Fibroblast of villous mesenchyme (primary cell): Measurements from ENCODE around the gene GDF2. TPM values are rescaled to one million over a fixed set of nuclear protein-coding genes. Genes with fewer than 3 reads are reported as not detected.

Source experiments
- DNase-seq: peaks from one replicate; pipeline ENCODE4 v3.0.0-alpha.2; 2010; ENCODE audit warnings: low read depth
- H3K4me3 ChIP-seq: 2 replicates; pipeline ENCODE4 v1.5.1; 2011; ENCODE audit warnings: low read depth, mild to moderate bottlenecking, low read length
- total RNA-seq: library from RNA; depleted of rRNA; stranded (reverse); fragments of >200 nt; gene quantifications from 2 replicates; pipeline ENCODE4 v1.2.3, GENCODE V29; 2012
- TF ChIP-seq, protein P1 (sequence below): IDR thresholded peaks from 2 replicates; pipeline ENCODE4 v1.5.1; 2012; ENCODE audit warnings: low read depth, mild to moderate bottlenecking, low read length; ENCODE audit not compliant: insufficient read depth

GDF2 gene
- total RNA-seq, 1 donor: not detected

DNA sequence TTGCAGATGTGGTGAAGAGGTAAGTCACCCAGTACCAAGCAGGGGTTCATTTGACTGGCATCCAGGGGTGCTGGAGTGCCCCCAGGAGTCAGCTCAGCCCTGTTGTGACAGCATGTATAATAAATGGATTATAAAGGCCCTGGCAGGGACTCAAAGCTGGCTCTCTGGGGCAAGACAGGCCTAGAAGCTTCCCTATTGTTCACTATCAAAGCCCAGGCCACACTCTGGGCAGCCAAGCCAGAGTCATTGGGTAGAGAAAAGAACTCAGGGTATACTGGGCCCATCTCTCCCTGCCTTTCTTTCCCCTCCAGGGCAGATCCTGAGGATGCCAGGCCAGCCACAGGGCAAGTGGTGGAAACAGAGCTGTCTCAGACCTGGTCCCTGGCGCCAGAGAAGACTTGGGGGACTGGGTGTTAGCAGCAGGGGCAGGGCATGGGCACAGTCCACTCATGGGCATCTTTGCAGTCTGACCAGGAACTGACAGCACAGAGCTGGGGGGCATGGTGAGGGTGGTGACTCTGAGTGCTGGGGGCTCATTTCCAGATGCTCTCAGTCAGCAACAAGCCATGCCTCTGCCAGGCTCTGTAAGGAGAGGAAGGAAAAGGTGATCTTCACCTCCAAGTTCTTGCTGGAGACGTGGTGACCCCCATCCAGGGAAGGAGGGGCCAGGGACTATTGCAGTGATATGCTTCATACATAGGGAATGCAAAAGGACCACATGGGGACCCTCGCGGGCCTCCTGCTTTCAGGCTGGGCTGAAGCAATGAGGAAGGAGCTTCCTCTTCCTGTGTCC lies 37.6 kb downstream of the GDF2 start:
- H3K4me3 ChIP-seq: no peak overlapping the region
- no peak for DNase-seq
- TF ChIP-seq, protein P1, sequence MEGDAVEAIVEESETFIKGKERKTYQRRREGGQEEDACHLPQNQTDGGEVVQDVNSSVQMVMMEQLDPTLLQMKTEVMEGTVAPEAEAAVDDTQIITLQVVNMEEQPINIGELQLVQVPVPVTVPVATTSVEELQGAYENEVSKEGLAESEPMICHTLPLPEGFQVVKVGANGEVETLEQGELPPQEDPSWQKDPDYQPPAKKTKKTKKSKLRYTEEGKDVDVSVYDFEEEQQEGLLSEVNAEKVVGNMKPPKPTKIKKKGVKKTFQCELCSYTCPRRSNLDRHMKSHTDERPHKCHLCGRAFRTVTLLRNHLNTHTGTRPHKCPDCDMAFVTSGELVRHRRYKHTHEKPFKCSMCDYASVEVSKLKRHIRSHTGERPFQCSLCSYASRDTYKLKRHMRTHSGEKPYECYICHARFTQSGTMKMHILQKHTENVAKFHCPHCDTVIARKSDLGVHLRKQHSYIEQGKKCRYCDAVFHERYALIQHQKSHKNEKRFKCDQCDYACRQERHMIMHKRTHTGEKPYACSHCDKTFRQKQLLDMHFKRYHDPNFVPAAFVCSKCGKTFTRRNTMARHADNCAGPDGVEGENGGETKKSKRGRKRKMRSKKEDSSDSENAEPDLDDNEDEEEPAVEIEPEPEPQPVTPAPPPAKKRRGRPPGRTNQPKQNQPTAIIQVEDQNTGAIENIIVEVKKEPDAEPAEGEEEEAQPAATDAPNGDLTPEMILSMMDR: no peak

- no peak overlapping the region for H3K4me3 ChIP-seq
- no peak for DNase-seq
- TF ChIP-seq, protein P1: no peak
Observed at GRCh38 chr10:47360419-47361040, 38.3 kb downstream of the GDF2 start.

- peak; percentile 50 for DNase-seq
- TF ChIP-seq, protein P1: peak; percentile 95
- no peak overlapping the region for H3K4me3 ChIP-seq
Observed at GRCh38 chr10:47361293-47361692, 39.0 kb downstream of the GDF2 start.

GRCh38 chr10:47362199-47362598 lies 39.9 kb downstream of the GDF2 start:
- H3K4me3 ChIP-seq: no peak overlapping the region
- TF ChIP-seq, protein P1: no peak
- DNase-seq: no peak

GRCh38 chr10:47363781-47364180 lies 41.5 kb downstream of the GDF2 start:
- no peak overlapping the region for H3K4me3 ChIP-seq
- TF ChIP-seq, protein P1: no peak
- no peak for DNase-seq

DNA sequence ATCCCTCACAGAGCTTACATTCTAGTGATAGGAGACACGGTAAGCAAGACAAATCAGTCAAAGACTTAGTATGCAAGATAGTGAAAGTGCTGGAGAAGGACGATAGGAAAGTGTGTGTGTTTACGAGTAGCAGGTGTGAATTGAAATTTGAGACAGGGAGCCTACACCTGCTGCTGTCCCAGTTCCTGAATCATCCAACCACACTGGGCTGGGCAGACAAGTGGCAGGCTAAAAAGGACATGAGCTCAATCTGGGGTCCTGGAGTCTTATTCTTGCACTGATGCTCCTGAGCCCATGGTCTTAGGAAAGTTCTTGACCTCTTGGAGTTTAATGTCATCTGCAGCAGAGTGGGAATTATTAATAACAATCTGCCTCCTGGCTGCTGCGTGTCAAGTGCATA lies 42.1 kb downstream of the GDF2 start:
- DNase-seq: no peak
- TF ChIP-seq, protein P1: no peak
- no peak overlapping the region for H3K4me3 ChIP-seq
